ENCODE measurements around the gene IMP3.

Gene IMP3

GRCh38 chr15:75622505-75622904, 17.5 kb downstream of the IMP3 start:
- ATAC-seq = no peak

GRCh38 chr15:75620841-75621391, 19.1 kb downstream of the IMP3 start:
- TF ChIP-seq PATZ1 (CRISPR knock-in tag; IDR thresholded peaks at IDR 0.05; ENCODE audit: borderline replicate concordance) (no peak), ARNTL (CRISPR knock-in tag; IDR thresholded peaks at IDR 0.05; ENCODE audit: borderline replicate concordance, low read depth) (no peak), ZFP30 (CRISPR knock-in tag; IDR thresholded peaks at IDR 0.05) (no peak), TOX (CRISPR knock-in tag; IDR thresholded peaks at IDR 0.05; ENCODE audit: borderline replicate concordance) (no peak), CSRNP3 (CRISPR knock-in tag; IDR thresholded peaks at IDR 0.05) (no peak), ISL1 (CRISPR knock-in tag; IDR thresholded peaks at IDR 0.05) (no peak), TSHZ2 (CRISPR knock-in tag; IDR thresholded peaks at IDR 0.05) (no peak), ZFP3 (CRISPR knock-in tag; IDR thresholded peaks at IDR 0.05) (no peak), PPARA (CRISPR knock-in tag; IDR thresholded peaks at IDR 0.05; ENCODE audit: borderline replicate concordance) (no peak), POU6F1 (CRISPR knock-in tag; IDR thresholded peaks at IDR 0.05; ENCODE audit: borderline replicate concordance, low read depth) (no peak), ZNF70 (CRISPR knock-in tag; IDR thresholded peaks at IDR 0.05) (no peak), GLIS3 (CRISPR knock-in tag; IDR thresholded peaks at IDR 0.05) (no peak)

More at GRCh38 chr15:75622505-75622904, 17.5 kb downstream of the IMP3 start:
- TF ChIP-seq CSRNP3 (CRISPR knock-in tag; IDR thresholded peaks at IDR 0.05) = no peak

GRCh38 chr15:75620058-75620820, 19.8 kb downstream of the IMP3 start:
- ATAC-seq = peak; percentile 5; the same call in 1 of the 3 replicates
- no peak for TF ChIP-seq TCF4 (CRISPR knock-in tag; IDR thresholded peaks at IDR 0.05; ENCODE audit: borderline replicate concordance)
- TF ChIP-seq PATZ1 (CRISPR knock-in tag; IDR thresholded peaks at IDR 0.05; ENCODE audit: borderline replicate concordance) = no peak
- TF ChIP-seq ZNF70 (CRISPR knock-in tag; IDR thresholded peaks at IDR 0.05) = no peak
- no peak for TF ChIP-seq ISL1 (CRISPR knock-in tag; IDR thresholded peaks at IDR 0.05)
- no peak for TF ChIP-seq ZFP30 (CRISPR knock-in tag; IDR thresholded peaks at IDR 0.05)
- no peak for TF ChIP-seq OSR1 (CRISPR knock-in tag; IDR thresholded peaks at IDR 0.05)
- TF ChIP-seq SNAI2 (CRISPR knock-in tag; IDR thresholded peaks at IDR 0.05) = no peak
- no peak for TF ChIP-seq RARB (CRISPR knock-in tag; IDR thresholded peaks at IDR 0.05)
- no peak for TF ChIP-seq GLIS3 (CRISPR knock-in tag; IDR thresholded peaks at IDR 0.05)
- TF ChIP-seq ZC3H10 (CRISPR knock-in tag; IDR thresholded peaks at IDR 0.05) = no peak
- TF ChIP-seq ZNF8 (CRISPR knock-in tag; IDR thresholded peaks at IDR 0.05) = no peak
- TF ChIP-seq ESRRG (CRISPR knock-in tag; IDR thresholded peaks at IDR 0.05) = no peak

More at GRCh38 chr15:75620841-75621391, 19.1 kb downstream of the IMP3 start:
- ATAC-seq = peak; percentile 82

All from SK-N-SH treated with all-trans-retinoic acid at 6 μM for 48 hours (cell line).